ENCODE measurements around the gene PLEK.
A peak's percentile ranks its signal among the peaks of the same experiment; 100 is the strongest.
"Not testable (repeated sequence)": the region's sequence is repeated elsewhere in the genome, so short reads cannot be mapped to it uniquely, and the experiment has no call there.

Gene PLEK

DNA sequence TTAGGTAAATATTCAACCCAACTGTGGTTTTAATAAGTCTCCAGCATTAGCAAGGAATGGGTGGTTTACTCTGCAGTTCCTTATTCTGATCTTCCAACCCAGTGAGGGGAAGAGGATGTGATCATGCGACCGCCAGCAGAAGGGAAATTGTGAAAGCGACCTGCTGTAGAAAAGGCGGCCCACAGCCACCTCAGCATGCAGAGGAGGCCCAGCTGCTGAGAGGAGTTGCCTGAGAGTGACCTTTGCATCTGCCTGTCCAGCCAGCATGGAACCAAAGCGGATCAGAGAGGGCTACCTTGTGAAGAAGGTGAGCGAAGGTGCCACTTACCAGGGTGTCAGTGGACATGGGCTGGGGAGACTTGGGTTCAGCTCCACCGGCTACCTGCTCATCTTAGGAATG is at the start of gene PLEK:
TSS of gene PLEK (plus strand) at position 196 of the 400 bp plus-strand sequence. CDS start at position 266, 70 bp downstream.
- no peak for DNase-seq

- DNase-seq = no peak
These were observed 49.0 kb upstream of the PLEK start for GRCh38 chr2:68316111-68316510.

GRCh38 chr2:68317971-68318913 is 46.8 kb upstream of the PLEK start:
- DNase-seq = no peak

DNA sequence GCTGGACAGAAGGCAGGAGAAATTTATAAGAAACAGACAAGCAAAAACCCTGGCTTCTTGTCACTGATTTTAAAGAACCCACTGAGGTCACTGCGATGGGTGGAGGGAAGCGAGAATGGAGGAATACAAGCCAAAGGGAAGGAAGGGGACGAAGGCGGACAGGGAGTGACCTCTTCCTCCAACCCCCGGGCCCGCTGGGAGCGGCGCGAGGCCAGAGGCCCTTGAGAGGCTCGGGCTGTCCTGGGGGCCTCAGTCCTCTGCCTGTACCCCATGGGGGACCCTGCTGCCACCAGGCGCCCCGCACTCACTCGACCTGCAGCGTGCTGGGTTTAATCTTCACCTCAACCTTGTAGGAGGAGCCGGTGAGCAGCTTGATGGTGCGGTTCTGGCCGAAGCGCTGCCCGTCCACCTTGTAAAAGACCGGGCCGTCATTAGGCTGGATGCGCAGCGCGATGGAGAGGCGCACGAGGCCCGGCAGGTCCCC is 46.1 kb upstream of the PLEK start:
- DNase-seq = no peak

GRCh38 chr2:68319398-68320117 is 45.5 kb upstream of the PLEK start, which contains the start of gene CNRIP1:
CNRIP1 (minus strand) TSS chr2:68319949; CDS start chr2:68319400, 549 bp downstream.
- peak; percentile 55 for DNase-seq

- DNase-seq = peak; percentile 73
These were observed 44.9 kb upstream of the PLEK start for GRCh38 chr2:68320118-68320641.

- DNase-seq = no peak
These were observed 40.0 kb upstream of the PLEK start for GRCh38 chr2:68325056-68325455.

GRCh38 chr2:68328901-68329300 is 36.2 kb upstream of the PLEK start:
- no peak for DNase-seq

GRCh38 chr2:68330691-68331090 is 34.4 kb upstream of the PLEK start:
- no peak for DNase-seq

- DNase-seq = no peak
These were observed 32.1 kb upstream of the PLEK start for GRCh38 chr2:68333009-68333408.

DNA sequence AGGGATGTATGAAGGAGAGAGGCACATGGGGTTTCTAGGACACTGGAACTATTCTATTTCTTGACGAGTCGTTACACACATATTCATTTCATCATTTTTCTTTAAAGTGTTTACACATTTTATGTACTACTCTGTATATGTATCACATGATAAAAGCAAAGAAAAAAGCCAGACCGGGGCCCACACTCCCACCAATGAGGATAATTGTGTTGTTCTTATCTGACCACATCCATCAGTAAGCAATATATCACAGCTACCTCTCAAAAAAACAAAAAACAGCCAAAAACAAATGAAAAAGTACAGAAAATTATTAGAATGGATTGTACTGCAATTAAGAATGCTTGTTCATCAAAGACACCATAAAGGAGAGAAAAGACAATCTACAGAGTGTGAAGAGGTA is 31.2 kb upstream of the PLEK start:
- DNase-seq = no peak

GRCh38 chr2:68336192-68336591 is 28.9 kb upstream of the PLEK start:
- no peak for DNase-seq

GRCh38 chr2:68340226-68341061 is 24.6 kb upstream of the PLEK start:
- no peak for DNase-seq

DNA sequence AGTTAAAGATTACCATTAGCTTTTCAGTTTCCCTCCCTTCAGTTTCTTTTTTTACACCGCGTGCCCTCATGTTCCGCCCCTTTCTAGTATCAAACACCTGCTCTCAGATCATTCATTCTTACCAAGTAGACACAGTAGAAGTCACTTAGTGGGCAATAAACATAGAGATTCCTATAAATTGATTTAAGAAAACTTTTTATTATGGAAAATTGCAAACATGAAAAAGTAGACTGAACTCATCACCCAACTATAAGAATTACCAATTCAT is 24.1 kb upstream of the PLEK start:
- no peak for DNase-seq

- DNase-seq = no peak
These were observed 23.5 kb upstream of the PLEK start for GRCh38 chr2:68341583-68341982.

- no peak for DNase-seq
These were observed 22.6 kb upstream of the PLEK start for GRCh38 chr2:68342470-68342869.

DNA sequence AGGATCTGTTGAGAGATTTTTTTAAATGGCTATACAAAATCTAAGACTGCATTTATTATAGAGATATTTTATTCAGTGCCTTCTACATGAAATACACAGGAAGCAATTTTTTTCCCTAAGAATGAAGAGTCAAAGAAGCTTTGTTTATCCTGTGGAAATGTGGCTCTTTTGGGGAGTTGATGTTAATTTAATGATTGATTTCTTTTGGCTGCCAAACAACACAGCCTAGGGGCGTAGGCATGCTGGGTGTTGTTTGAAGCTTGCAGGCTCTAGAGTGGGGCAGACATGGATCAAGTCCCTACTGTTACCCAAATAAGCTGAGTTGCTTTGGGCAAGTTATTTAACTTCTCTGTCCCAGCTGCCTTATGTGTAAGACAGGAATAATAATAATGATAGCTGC is 21.1 kb upstream of the PLEK start:
- DNase-seq = no peak

GRCh38 chr2:68345129-68345875 is 19.8 kb upstream of the PLEK start:
- DNase-seq = no peak

GRCh38 chr2:68349091-68349490 is 16.0 kb upstream of the PLEK start:
- DNase-seq = not testable (repeated sequence)

GRCh38 chr2:68351997-68352396 is 13.1 kb upstream of the PLEK start:
- no peak for DNase-seq

- DNase-seq = no peak
These were observed 12.3 kb upstream of the PLEK start for GRCh38 chr2:68352651-68353391.
